H9 (cell line): ENCODE measurements around the gene EPHB2. TPM values are rescaled to one million over a fixed set of nuclear protein-coding genes. Genes with fewer than 3 reads are reported as not detected.

ENCODE experiments used
- DNase-seq: peaks from one replicate; pipeline ENCODE4 v3.0.0-alpha.2; 2017
- H2AFZ ChIP-seq: one replicate; pipeline ENCODE4 v1.6.1; 2013; ENCODE audit warnings: mild to moderate bottlenecking, low read length, control low read depth, moderate library complexity
- H2AK5ac ChIP-seq: 2 replicates; pipeline ENCODE4 v1.6.1; 2013; ENCODE audit warnings: low read length, control low read depth, mixed read lengths; ENCODE audit not compliant: insufficient read length
- H2BK120ac ChIP-seq: one replicate; pipeline ENCODE4 v1.6.1; 2013; ENCODE audit warnings: low read depth, mild to moderate bottlenecking, low read length, control low read depth, inconsistent platforms; ENCODE audit not compliant: poor library complexity, severe bottlenecking
- H2BK12ac ChIP-seq: 2 replicates; pipeline ENCODE4 v1.6.1; 2013; ENCODE audit warnings: low read length, control low read depth, mixed read lengths, low read depth; ENCODE audit not compliant: insufficient read length
- H2BK15ac ChIP-seq: 2 replicates; pipeline ENCODE4 v1.6.1; 2013; ENCODE audit warnings: low read depth, low read length, control low read depth
- H2BK20ac ChIP-seq: one replicate; pipeline ENCODE4 v1.6.1; 2013; ENCODE audit warnings: low read depth, mild to moderate bottlenecking, low read length, control low read depth, inconsistent platforms; ENCODE audit not compliant: poor library complexity, severe bottlenecking
- H2BK5ac ChIP-seq: 2 replicates; pipeline ENCODE4 v1.6.1; 2013; ENCODE audit warnings: low read length, control low read depth, mixed read lengths; ENCODE audit not compliant: insufficient read length
- H3K14ac ChIP-seq: 2 replicates; pipeline ENCODE4 v1.6.1; 2013; ENCODE audit warnings: low read length, control low read depth; ENCODE audit not compliant: insufficient read depth
- H3K18ac ChIP-seq: 2 replicates; pipeline ENCODE4 v1.6.1; 2013; ENCODE audit warnings: low read depth, mild to moderate bottlenecking, mixed read lengths, low read length, control low read depth; ENCODE audit not compliant: insufficient read length
- H3K23ac ChIP-seq: 2 replicates; pipeline ENCODE4 v1.6.1; 2013; ENCODE audit warnings: low read length, control low read depth, mixed read lengths, low read depth; ENCODE audit not compliant: insufficient read length
- H3K23me2 ChIP-seq: 2 replicates; pipeline ENCODE4 v1.6.1; 2013; ENCODE audit warnings: low read depth, mild to moderate bottlenecking, mixed read lengths, low read length, control low read depth; ENCODE audit not compliant: insufficient read length, poor library complexity, severe bottlenecking
- H3K27ac ChIP-seq: 2 replicates; pipeline ENCODE4 v1.5.1; 2013; ENCODE audit warnings: low read length, control low read depth, mixed read lengths, low read depth; ENCODE audit not compliant: insufficient read length
- H3K27me3 ChIP-seq: 2 replicates; pipeline ENCODE4 v1.6.1; 2013; ENCODE audit warnings: low read length, control low read depth, inconsistent platforms; ENCODE audit not compliant: insufficient read depth
- H3K4ac ChIP-seq: 2 replicates; pipeline ENCODE4 v1.6.1; 2013; ENCODE audit warnings: low read depth, mild to moderate bottlenecking, control low read depth, inconsistent platforms, low read length, moderate library complexity
- H3K4me1 ChIP-seq: 2 replicates; pipeline ENCODE4 v1.6.1; 2013; ENCODE audit warnings: low read length, control low read depth, inconsistent platforms; ENCODE audit not compliant: insufficient read depth
- H3K4me2 ChIP-seq: 2 replicates; pipeline ENCODE4 v1.6.1; 2013; ENCODE audit warnings: low read length, control low read depth, mixed read lengths; ENCODE audit not compliant: insufficient read length, insufficient read depth
- H3K56ac ChIP-seq: 2 replicates; pipeline ENCODE4 v1.6.1; 2013; ENCODE audit warnings: low read depth, mild to moderate bottlenecking, mixed read lengths, low read length, control low read depth; ENCODE audit not compliant: insufficient read length
- H3K79me1 ChIP-seq: 2 replicates; pipeline ENCODE4 v1.6.1; 2013; ENCODE audit warnings: low read depth, mild to moderate bottlenecking, moderate library complexity, low read length, control low read depth, inconsistent platforms; ENCODE audit not compliant: insufficient read depth, poor library complexity, severe bottlenecking
- H3K79me2 ChIP-seq: 2 replicates; pipeline ENCODE4 v1.6.1; 2013; ENCODE audit warnings: low read length, control low read depth, inconsistent platforms; ENCODE audit not compliant: insufficient read depth
- H3K9ac ChIP-seq: 2 replicates; pipeline ENCODE4 v1.6.1; 2013; ENCODE audit warnings: low read length, control low read depth, mixed read lengths; ENCODE audit not compliant: insufficient read length; ENCODE audit errors: extremely low read depth
- H3K9me3 ChIP-seq: one replicate; pipeline ENCODE4 v1.6.1; 2013; ENCODE audit warnings: low read depth, low read length, inconsistent platforms; ENCODE audit not compliant: control insufficient read depth
- H3T11ph ChIP-seq: one replicate; pipeline ENCODE4 v1.6.1; 2013; ENCODE audit warnings: mild to moderate bottlenecking, low read length, control low read depth, inconsistent platforms
- H4K20me1 ChIP-seq: one replicate; pipeline ENCODE4 v1.6.1; 2013; ENCODE audit not compliant: control insufficient read depth, insufficient read length, insufficient read depth
- H4K5ac ChIP-seq: 2 replicates; pipeline ENCODE4 v1.6.1; 2013; ENCODE audit warnings: low read depth, mild to moderate bottlenecking, mixed read lengths, low read length, control low read depth; ENCODE audit not compliant: insufficient read length
- H4K8ac ChIP-seq: replicated peaks from 2 replicates; pipeline ENCODE4 v1.6.1; 2013; ENCODE audit warnings: low read length, control low read depth, mixed read lengths, low read depth; ENCODE audit not compliant: insufficient read length
- H4K91ac ChIP-seq: 2 replicates; pipeline ENCODE4 v1.6.1; 2013; ENCODE audit warnings: low read depth, mild to moderate bottlenecking, moderate library complexity, mixed read lengths, low read length, control low read depth; ENCODE audit not compliant: insufficient read length
- H3K27ac Mint-ChIP-seq, 3 experiments: 2 replicates in 2 of 3; 3 replicates in 1 of 3; pipeline ENCODE4 v1.8.0; 2020 to 2021; ENCODE audit warnings: mixed read lengths in 3 of 3, mild to moderate bottlenecking in 1 of 3, moderate library complexity in 1 of 3
- H3K27me3 Mint-ChIP-seq: 2 replicates; pipeline ENCODE4 v1.8.0; 2021; ENCODE audit warnings: low read depth, mild to moderate bottlenecking, moderate library complexity, mixed read lengths
- H3K36me3 Mint-ChIP-seq, 3 experiments: 2 replicates in 2 of 3; 3 replicates in 1 of 3; pipeline ENCODE4 v1.8.0; 2020 to 2021; ENCODE audit warnings: low read depth in 3 of 3, mixed read lengths in 3 of 3; ENCODE audit not compliant: insufficient read depth in 1 of 3
- H3K4me1 Mint-ChIP-seq, 2 experiments: 2 replicates each; pipeline ENCODE4 v1.8.0; 2020; ENCODE audit warnings: mixed read lengths in 2 of 2
- H3K4me3 Mint-ChIP-seq, 2 experiments: 2 replicates in 1 of 2; 3 replicates in 1 of 2; pipeline ENCODE4 v1.8.0; 2020 to 2021; ENCODE audit warnings: mild to moderate bottlenecking in 2 of 2, mixed read lengths in 2 of 2, moderate library complexity in 1 of 2
- H3K9me3 Mint-ChIP-seq, 2 experiments: 2 replicates in 1 of 2; 3 replicates in 1 of 2; pipeline ENCODE4 v1.8.0; 2020; ENCODE audit warnings: mild to moderate bottlenecking in 2 of 2, mixed read lengths in 2 of 2, moderate library complexity in 1 of 2
- WGBS: extraction: QIAGEN DNeasy Blood & Tissue Kit; methylation state at CpG from one replicate; pipeline ENCODE4 v1.1.7; 2013; ENCODE audit warnings: missing lambda C conversion rate, low lambda C conversion rate, mixed read lengths; ENCODE audit not compliant: insufficient read length; ENCODE audit errors: extremely low coverage; 5-methylcytosine and 5-hydroxymethylcytosine counted together
- total RNA-seq: library from RNA; stranded (reverse); gene quantifications from 2 replicates; pipeline ENCODE4 v1.2.1, GENCODE V29; 2021
- TF ChIP-seq, protein P1 (sequence below): fragments of 200-600 bp; sonication (generic); conservative IDR thresholded peaks from 3 replicates; pipeline ENCODE4 v1.8.0; 2021; ENCODE audit warnings: antibody characterized with exemption, mild to moderate bottlenecking

EPHB2 gene
- total RNA-seq, 1 experiment from 2014 or later, result 9.5 TPM

DNA sequence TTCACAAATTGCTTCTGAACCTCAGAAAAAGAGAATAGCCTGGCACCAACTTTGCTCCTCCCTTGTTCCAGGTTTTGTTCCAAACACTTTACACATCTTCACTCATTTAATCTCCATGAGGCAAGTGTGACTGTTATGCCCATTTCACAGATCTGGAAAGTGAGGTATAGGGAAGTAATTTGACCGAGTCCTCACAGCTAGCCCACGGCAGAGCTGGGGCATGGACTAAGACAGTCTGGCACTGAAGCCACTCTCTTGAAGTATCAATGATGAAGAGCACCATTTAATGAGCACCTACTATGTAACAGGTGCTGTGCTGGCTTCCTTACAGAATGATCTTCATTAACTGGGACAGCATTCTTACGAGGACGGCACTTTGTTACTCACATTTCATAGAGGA, 38.6 kb upstream of the EPHB2 start:
- H4K5ac ChIP-seq, result no peak overlapping the region
- H3K79me1 ChIP-seq, result no peaks in the 10 kb centered on the region
- no peak overlapping the region for H4K91ac ChIP-seq
- no peak overlapping the region for H3K9ac ChIP-seq
- H4K20me1 ChIP-seq, result no peaks in the 10 kb centered on the region
- H3K27ac ChIP-seq, result no peak overlapping the region
- Mint-ChIP-seq H3K9me3 (no peaks in the 10 kb centered on the region; a peak in 1 of 5 replicates), H3K36me3 (no peaks in the 10 kb centered on the region), H3K4me3 (no peak overlapping the region), H3K27ac (no peak overlapping the region), H3K4me1 (peaks cover 0 to 21% of the 10 kb centered on the region in 2 experiments; a peak in 3 of 4 replicates), H3K27me3 (peaks cover 3% of the 10 kb centered on the region)
- H3K4me2 ChIP-seq, result no peak overlapping the region
- no peak overlapping the region for H2BK15ac ChIP-seq
- no peak overlapping the region for H2BK20ac ChIP-seq
- no peak overlapping the region for H3K56ac ChIP-seq
- H3K23ac ChIP-seq, result no peak overlapping the region
- no peak overlapping the region for H3T11ph ChIP-seq
- DNase-seq, result no peak
- H3K18ac ChIP-seq, result no peak overlapping the region
- H3K79me2 ChIP-seq, result no peaks in the 10 kb centered on the region
- no peaks in the 10 kb centered on the region for H3K4me1 ChIP-seq
- no peaks in the 10 kb centered on the region for H3K27me3 ChIP-seq
- TF ChIP-seq, protein P1, sequence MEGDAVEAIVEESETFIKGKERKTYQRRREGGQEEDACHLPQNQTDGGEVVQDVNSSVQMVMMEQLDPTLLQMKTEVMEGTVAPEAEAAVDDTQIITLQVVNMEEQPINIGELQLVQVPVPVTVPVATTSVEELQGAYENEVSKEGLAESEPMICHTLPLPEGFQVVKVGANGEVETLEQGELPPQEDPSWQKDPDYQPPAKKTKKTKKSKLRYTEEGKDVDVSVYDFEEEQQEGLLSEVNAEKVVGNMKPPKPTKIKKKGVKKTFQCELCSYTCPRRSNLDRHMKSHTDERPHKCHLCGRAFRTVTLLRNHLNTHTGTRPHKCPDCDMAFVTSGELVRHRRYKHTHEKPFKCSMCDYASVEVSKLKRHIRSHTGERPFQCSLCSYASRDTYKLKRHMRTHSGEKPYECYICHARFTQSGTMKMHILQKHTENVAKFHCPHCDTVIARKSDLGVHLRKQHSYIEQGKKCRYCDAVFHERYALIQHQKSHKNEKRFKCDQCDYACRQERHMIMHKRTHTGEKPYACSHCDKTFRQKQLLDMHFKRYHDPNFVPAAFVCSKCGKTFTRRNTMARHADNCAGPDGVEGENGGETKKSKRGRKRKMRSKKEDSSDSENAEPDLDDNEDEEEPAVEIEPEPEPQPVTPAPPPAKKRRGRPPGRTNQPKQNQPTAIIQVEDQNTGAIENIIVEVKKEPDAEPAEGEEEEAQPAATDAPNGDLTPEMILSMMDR, result no peak
- no peak overlapping the region for H2AFZ ChIP-seq
- H4K8ac ChIP-seq, result no peak overlapping the region
- no peak overlapping the region for H2BK12ac ChIP-seq
- H2BK5ac ChIP-seq, result no peak overlapping the region
- H3K23me2 ChIP-seq, result no peaks in the 10 kb centered on the region
- WGBS, result no CpG with 5 or more reads among the region's 4 CpGs
- H2BK120ac ChIP-seq, result no peak overlapping the region
- no peaks in the 10 kb centered on the region for H3K9me3 ChIP-seq
- H3K14ac ChIP-seq, result no peak overlapping the region
- no peak overlapping the region for H3K4ac ChIP-seq
- H2AK5ac ChIP-seq, result no peak overlapping the region
